Activated CD8-positive, alpha-beta T cell treated with anti-CD3 and anti-CD28 coated beads, Interleukin-2, amount 10 ng/mL, durations not matched to agents 7 days and 5 days (primary cell): ENCODE measurements around the gene JADE2. TPM values are rescaled to one million over a fixed set of nuclear protein-coding genes. Genes with fewer than 3 reads are reported as not detected.
"Not testable (repeated sequence)": the region's sequence is repeated elsewhere in the genome, so short reads cannot be mapped to it uniquely, and the experiment has no call there.

Experiments
- ATAC-seq: fragments of 150-1000 bp; cut with Tn5 transposase; one replicate; pipeline ENCODE4 v1.10.0; 2021; ENCODE audit warnings: moderate library complexity
- CTCF ChIA-PET: fragments of 350-600 bp; sonication (Branson Sonifier 250); formaldehyde crosslinking; loops from one replicate; lab custom pipeline; 2021; ENCODE audit warnings: antibody characterized with exemption; lab: Charles Lee
- POLR2A ChIA-PET: fragments of 350-600 bp; sonication (Branson Sonifier 250); formaldehyde crosslinking; loops from one replicate; lab custom pipeline; 2021; ENCODE audit warnings: antibody characterized with exemption; lab: Charles Lee
- DNase-seq: peaks from one replicate; pipeline ENCODE4 v3.0.0-alpha.2; 2020
- H3K27ac Mint-ChIP-seq: one replicate; pipeline ENCODE4 v1.8.0; 2021; ENCODE audit warnings: mild to moderate bottlenecking, mixed read lengths
- H3K27me3 Mint-ChIP-seq: one replicate; pipeline ENCODE4 v1.8.0; 2021; ENCODE audit warnings: low read depth, mixed read lengths
- H3K36me3 Mint-ChIP-seq: one replicate; pipeline ENCODE4 v1.8.0; 2021; ENCODE audit warnings: low read depth, mixed read lengths
- H3K4me1 Mint-ChIP-seq: one replicate; pipeline ENCODE4 v1.8.0; 2021; ENCODE audit warnings: low read depth, mixed read lengths
- H3K4me3 Mint-ChIP-seq: one replicate; pipeline ENCODE4 v1.8.0; 2021; ENCODE audit warnings: mild to moderate bottlenecking, mixed read lengths
- H3K9me3 Mint-ChIP-seq: one replicate; pipeline ENCODE4 v1.8.0; 2022; ENCODE audit warnings: mixed read lengths; ENCODE audit not compliant: insufficient read depth
- total RNA-seq, 2 experiments: library from RNA; stranded (reverse); gene quantifications; one replicate each; pipeline ENCODE4 v1.2.3, GENCODE V29; 2021

The JADE2 gene
- total RNA-seq, 2 experiments from 2014 or later, result 79.9 to 86.0 TPM

- ATAC-seq (peak; percentile 34), DNase-seq (no peak)
- CTCF ChIA-PET, result interaction anchor here (1.4 to 2.7 kb wide), 7 partner anchors 8 to 143 kb away, joined by 3 to 19 read pairs (median 6); partner anchors contain the start of gene CDKN2AIPNL
- Mint-ChIP-seq H3K9me3 (no peaks in the 10 kb centered on the region), H3K4me3 (no peak overlapping the region), H3K4me1 (peaks cover 37% of the 10 kb centered on the region), H3K27ac (peak overlapping the region; percentile 89), H3K36me3 (peaks cover 45% of the 10 kb centered on the region), H3K27me3 (no peaks in the 10 kb centered on the region)
- POLR2A ChIA-PET, result interaction anchor here (1.0 to 1.6 kb wide), 5 partner anchors 10 to 143 kb away, joined by 4 to 6 read pairs (median 4); partner anchors contain the start of gene CDKN2AIPNL
Measured at GRCh38 chr5:134554319-134555222, 29.1 kb downstream of the JADE2 start.

DNA sequence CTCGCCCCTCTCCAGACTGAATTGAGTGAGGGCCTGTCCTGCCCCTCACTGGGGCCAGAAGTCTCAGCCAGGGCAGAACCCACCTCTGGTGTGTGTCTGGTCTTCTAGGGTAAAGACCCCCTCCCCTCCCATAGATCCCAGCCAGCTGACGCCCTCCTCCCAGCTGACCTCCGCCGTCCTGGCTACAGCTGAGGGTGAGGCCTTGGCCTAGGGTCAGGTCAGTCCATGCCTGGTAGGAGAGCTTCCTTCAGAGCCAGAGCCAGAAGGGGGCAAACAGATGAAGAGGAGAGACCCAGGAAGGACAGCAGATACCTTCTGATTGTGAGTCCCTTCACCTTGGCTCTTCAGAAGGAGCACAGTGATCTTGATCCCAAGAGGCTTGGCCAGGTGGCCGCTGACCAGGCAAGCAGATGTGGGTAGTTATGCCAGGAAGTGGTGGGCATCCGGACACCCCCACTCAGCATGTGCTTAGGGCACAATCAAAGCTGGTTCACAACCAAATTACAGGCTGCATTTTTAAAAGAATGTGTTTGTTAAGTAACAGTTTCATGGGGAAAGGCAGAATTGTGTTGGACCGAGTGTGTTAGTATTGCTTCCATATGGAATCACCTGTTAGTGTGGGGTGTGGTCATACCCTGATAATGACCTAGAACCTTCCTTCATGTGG lies 29.9 kb downstream of the JADE2 start:
- Mint-ChIP-seq H3K36me3 (peaks cover 50% of the 10 kb centered on the region), H3K4me3 (no peak overlapping the region), H3K27ac (peak overlapping the region; percentile 89), H3K9me3 (no peaks in the 10 kb centered on the region), H3K27me3 (no peaks in the 10 kb centered on the region), H3K4me1 (peaks cover 33% of the 10 kb centered on the region)
- POLR2A ChIA-PET, result interaction anchor here (0.7 to 1.6 kb wide), 4 partner anchors 11 to 144 kb away, joined by 4 to 6 read pairs (median 4); partner anchors contain the start of gene CDKN2AIPNL
- CTCF ChIA-PET, result interaction anchor here (1.0 to 2.7 kb wide), 8 partner anchors 8 to 144 kb away, joined by 3 to 19 read pairs (median 6); partner anchors contain the start of gene CDKN2AIPNL
- no peak for DNase-seq
- peak; percentile 17 for ATAC-seq

GRCh38 chr5:134555890-134556311 lies 30.4 kb downstream of the JADE2 start:
- ChIA-PET POLR2A (interaction anchor here (0.7 to 1.6 kb wide), 2 partner anchors 31 to 144 kb away, joined by 4 to 5 read pairs; partner anchors contain the start of gene CDKN2AIPNL), CTCF (interaction anchor here (1.0 to 2.7 kb wide), 6 partner anchors 9 to 31 kb away, joined by 3 to 19 read pairs (median 8); no protein-coding TSS in a partner anchor)
- Mint-ChIP-seq H3K27ac (peak overlapping the region; percentile 89), H3K4me1 (peaks cover 28% of the 10 kb centered on the region), H3K9me3 (no peaks in the 10 kb centered on the region), H3K36me3 (peaks cover 50% of the 10 kb centered on the region), H3K27me3 (no peaks in the 10 kb centered on the region), H3K4me3 (peak overlapping the region; percentile 17)
- peak; percentile 83 for DNase-seq
- ATAC-seq, result peak; percentile 88

DNA sequence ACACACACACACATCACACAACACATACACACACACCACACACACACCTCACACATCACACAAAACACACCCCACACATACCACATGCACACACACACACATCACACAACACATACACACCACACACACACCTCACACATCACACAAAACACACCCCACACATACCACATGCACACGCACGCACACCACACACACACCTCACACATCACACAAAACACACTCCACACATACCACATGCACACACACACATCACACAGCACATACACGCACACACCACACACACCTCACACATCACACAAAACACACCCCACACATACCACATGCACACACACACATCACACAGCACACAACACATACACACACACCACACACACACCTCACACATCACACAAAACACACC lies 31.1 kb downstream of the JADE2 start:
- H3K9me3 Mint-ChIP-seq, H3K4me3 Mint-ChIP-seq, DNase-seq, H3K27me3 Mint-ChIP-seq, ATAC-seq: not testable (repeated sequence)
- Mint-ChIP-seq H3K27ac (peak overlapping the region; percentile 74), H3K4me1 (peaks cover 27% of the 10 kb centered on the region), H3K36me3 (peaks cover 52% of the 10 kb centered on the region)
- POLR2A ChIA-PET, result interaction anchor here (1.6 kb wide), 1 partner anchor 145 kb away, joined by 5 read pairs; the partner anchor contains the start of gene CDKN2AIPNL
- CTCF ChIA-PET, result interaction anchor here (1.0 to 2.7 kb wide), 5 partner anchors 10 to 30 kb away, joined by 3 to 19 read pairs (median 9); no protein-coding TSS in a partner anchor

DNA sequence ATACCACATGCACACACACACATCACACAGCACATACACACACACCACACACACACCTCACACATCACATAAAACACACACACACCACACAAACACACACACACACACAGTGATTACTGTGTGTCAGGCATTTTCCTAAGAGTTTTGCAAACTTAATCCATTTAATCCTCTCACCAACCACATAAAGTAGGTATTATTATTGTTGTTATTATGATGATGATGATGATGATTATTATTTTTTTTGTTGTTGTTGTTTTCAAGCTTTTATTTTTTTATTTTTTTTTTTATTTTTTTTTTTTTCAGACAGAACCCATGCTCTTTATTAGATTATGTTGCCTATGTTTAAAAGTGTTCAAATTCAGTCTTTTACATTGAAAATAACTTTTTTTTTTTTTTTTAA lies 31.5 kb downstream of the JADE2 start:
- peak overlapping the region; percentile 74 for H3K27ac Mint-ChIP-seq
- H3K36me3 Mint-ChIP-seq, result peaks cover 50% of the 10 kb centered on the region
- no peak overlapping the region for H3K4me3 Mint-ChIP-seq
- CTCF ChIA-PET, result no interaction called here
- H3K9me3 Mint-ChIP-seq, result no peaks in the 10 kb centered on the region
- DNase-seq (no peak), ATAC-seq (no peak)
- POLR2A ChIA-PET, result no interaction called here
- no peaks in the 10 kb centered on the region for H3K27me3 Mint-ChIP-seq
- peaks cover 27% of the 10 kb centered on the region for H3K4me1 Mint-ChIP-seq

DNA sequence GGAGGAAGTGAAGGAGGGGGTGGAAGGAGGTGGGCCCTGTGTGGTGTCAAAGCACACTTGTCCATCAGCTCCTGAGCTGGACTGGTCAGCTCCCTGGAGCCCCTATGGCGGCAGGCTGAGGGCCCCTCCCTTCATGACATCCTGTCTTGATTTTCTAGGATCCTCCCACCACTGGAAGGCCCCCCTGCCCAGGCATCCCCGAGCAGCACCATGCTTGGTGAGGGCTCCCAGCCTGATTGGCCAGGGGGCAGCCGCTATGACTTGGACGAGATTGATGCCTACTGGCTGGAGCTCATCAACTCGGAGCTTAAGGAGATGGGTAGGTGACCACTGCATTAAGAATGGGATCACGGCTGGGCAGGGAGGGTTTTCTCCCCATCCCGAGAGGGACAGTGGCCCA lies 34.2 kb downstream of the JADE2 start:
- Mint-ChIP-seq H3K4me3 (no peak overlapping the region), H3K27ac (no peak overlapping the region), H3K9me3 (no peaks in the 10 kb centered on the region), H3K27me3 (no peaks in the 10 kb centered on the region), H3K36me3 (peaks cover 59% of the 10 kb centered on the region), H3K4me1 (peaks cover 21% of the 10 kb centered on the region)
- POLR2A ChIA-PET, result no interaction called here
- no peak for DNase-seq
- CTCF ChIA-PET, result interaction anchor here (0.6 to 3.3 kb wide), 3 partner anchors 19 to 56 kb away, joined by 3 to 14 read pairs (median 4); no protein-coding TSS in a partner anchor
- ATAC-seq, result no peak

DNA sequence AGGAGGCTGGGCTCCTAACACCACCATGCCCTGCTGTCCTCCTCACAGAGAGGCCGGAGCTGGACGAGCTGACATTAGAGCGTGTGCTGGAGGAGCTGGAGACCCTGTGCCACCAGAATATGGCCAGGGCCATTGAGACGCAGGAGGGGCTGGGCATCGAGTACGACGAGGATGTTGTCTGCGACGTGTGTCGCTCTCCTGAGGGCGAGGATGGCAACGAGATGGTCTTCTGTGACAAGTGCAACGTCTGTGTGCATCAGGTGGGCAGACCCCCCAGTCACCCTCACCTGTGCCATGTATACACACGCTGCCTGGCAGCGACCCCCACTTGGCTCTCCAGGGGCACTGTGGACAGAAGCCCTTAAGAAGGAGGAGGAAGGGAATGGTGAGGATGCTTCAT lies 35.2 kb downstream of the JADE2 start:
- no peaks in the 10 kb centered on the region for H3K27me3 Mint-ChIP-seq
- CTCF ChIA-PET, result interaction anchor here (0.9 to 3.3 kb wide), 2 partner anchors 18 to 26 kb away, joined by 3 to 14 read pairs; no protein-coding TSS in a partner anchor
- H3K36me3 Mint-ChIP-seq, result peaks cover 54% of the 10 kb centered on the region
- ATAC-seq (no peak), DNase-seq (no peak)
- no peaks in the 10 kb centered on the region for H3K9me3 Mint-ChIP-seq
- POLR2A ChIA-PET, result interaction anchor here (1.4 kb wide), 1 partner anchor 36 kb away, joined by 5 read pairs; no protein-coding TSS in a partner anchor
- peaks cover 11% of the 10 kb centered on the region for H3K4me1 Mint-ChIP-seq
- no peak overlapping the region for H3K27ac Mint-ChIP-seq
- no peak overlapping the region for H3K4me3 Mint-ChIP-seq

- H3K27ac Mint-ChIP-seq, result no peak overlapping the region
- H3K36me3 Mint-ChIP-seq, result peaks cover 52% of the 10 kb centered on the region
- DNase-seq (no peak), ATAC-seq (no peak)
- peaks cover 2% of the 10 kb centered on the region for H3K4me1 Mint-ChIP-seq
- H3K27me3 Mint-ChIP-seq, result no peaks in the 10 kb centered on the region
- no peaks in the 10 kb centered on the region for H3K9me3 Mint-ChIP-seq
- no peak overlapping the region for H3K4me3 Mint-ChIP-seq
- ChIA-PET CTCF (interaction anchor here (3.3 kb wide), 1 partner anchor 16 kb away, joined by 14 read pairs; no protein-coding TSS in a partner anchor), POLR2A (interaction anchor here (0.9 kb wide), 1 partner anchor 36 kb away, joined by 5 read pairs; no protein-coding TSS in a partner anchor)
Measured at GRCh38 chr5:134561871-134562296, 36.4 kb downstream of the JADE2 start.

DNA sequence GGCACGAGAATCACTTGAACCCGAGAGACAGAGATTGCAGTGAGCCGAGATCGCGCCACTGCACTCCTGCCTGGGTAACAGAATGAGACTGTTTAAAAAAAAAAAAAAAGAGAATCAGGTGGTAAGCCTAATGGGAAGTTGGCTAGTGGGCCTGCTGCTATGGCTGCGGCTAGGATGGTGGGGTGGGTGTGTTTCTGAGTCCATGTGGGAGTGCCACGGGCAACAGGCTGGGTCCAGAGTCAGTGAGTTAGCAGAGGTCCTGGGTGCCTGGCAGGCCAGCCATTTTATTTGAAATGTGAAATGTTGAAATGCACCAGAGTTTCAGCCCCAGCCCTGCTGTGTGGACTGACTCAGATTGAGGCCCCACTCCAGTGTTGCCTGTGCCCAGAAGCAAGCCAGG lies 37.8 kb downstream of the JADE2 start:
- ChIA-PET POLR2A (no interaction called here), CTCF (no interaction called here)
- H3K9me3 Mint-ChIP-seq, result no peaks in the 10 kb centered on the region
- H3K36me3 Mint-ChIP-seq, result peaks cover 55% of the 10 kb centered on the region
- DNase-seq (no peak), ATAC-seq (no peak)
- H3K27ac Mint-ChIP-seq, result no peak overlapping the region
- no peak overlapping the region for H3K4me3 Mint-ChIP-seq
- H3K4me1 Mint-ChIP-seq, result peaks cover 11% of the 10 kb centered on the region
- no peaks in the 10 kb centered on the region for H3K27me3 Mint-ChIP-seq

DNA sequence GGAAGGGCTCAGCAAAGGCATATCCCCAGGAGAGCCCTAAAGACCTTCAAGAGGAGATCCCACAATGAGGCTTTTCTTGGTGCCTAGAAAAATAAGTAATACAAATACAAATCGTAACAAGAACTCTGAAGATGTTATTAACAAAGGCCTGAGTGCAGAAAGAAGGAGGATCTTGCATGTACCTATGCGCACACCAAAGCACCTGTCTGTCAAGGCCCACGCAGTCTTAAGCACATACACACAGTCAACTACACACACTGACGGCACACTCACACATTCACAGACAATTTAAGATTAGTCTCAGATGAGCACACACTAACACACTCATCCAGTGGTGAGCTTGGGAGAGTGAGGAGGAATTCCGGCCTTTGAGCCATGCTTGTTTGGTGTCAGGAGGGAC lies 38.5 kb downstream of the JADE2 start:
- POLR2A ChIA-PET, result no interaction called here
- H3K27me3 Mint-ChIP-seq, result no peaks in the 10 kb centered on the region
- no peak overlapping the region for H3K4me3 Mint-ChIP-seq
- H3K4me1 Mint-ChIP-seq, result peaks cover 17% of the 10 kb centered on the region
- H3K27ac Mint-ChIP-seq, result no peak overlapping the region
- ATAC-seq (no peak), DNase-seq (no peak)
- H3K36me3 Mint-ChIP-seq, result peaks cover 53% of the 10 kb centered on the region
- CTCF ChIA-PET, result no interaction called here
- H3K9me3 Mint-ChIP-seq, result no peaks in the 10 kb centered on the region

- POLR2A ChIA-PET, result no interaction called here
- Mint-ChIP-seq H3K4me3 (no peak overlapping the region), H3K27ac (no peak overlapping the region), H3K36me3 (peaks cover 52% of the 10 kb centered on the region), H3K27me3 (no peaks in the 10 kb centered on the region), H3K9me3 (no peaks in the 10 kb centered on the region), H3K4me1 (peaks cover 19% of the 10 kb centered on the region)
- CTCF ChIA-PET, result interaction anchor here (1.3 to 1.4 kb wide), 2 partner anchors 13 to 23 kb away, joined by 3 to 4 read pairs; no protein-coding TSS in a partner anchor
- ATAC-seq, result no peak
- DNase-seq, result no peak
Measured at GRCh38 chr5:134564396-134564795, 38.9 kb downstream of the JADE2 start.
